ENCODE measurements around the gene KRT73.

GRCh38 chr12:52658196-52658595, 39.8 kb upstream of the KRT73 start:
- TF ChIP-seq POLR2A (IDR thresholded peaks at IDR 0.05; ENCODE audit: low read depth, low read length) (no peak), POLR2AphosphoS5 (IDR thresholded peaks at IDR 0.05; ENCODE audit: low read depth, low read length) (no peak)
